Stimulated activated CD8-positive, alpha-beta memory T cell treated with anti-CD3 and anti-CD28 coated beads, Interleukin-2, amount 100 ng/mL, for 1 hour (primary cell): Measurements from ENCODE around the gene CNIH1.
"Not testable (repeated sequence)": the region's sequence is repeated elsewhere in the genome, so short reads cannot be mapped to it uniquely, and the experiment has no call there.

ENCODE experiments used
- DNase-seq, 2 donors: peaks; one replicate each; pipeline ENCODE4 v3.0.0-alpha.2; 2020; ENCODE audit warnings: low read depth in 2 of 2

CNIH1 gene

DNA sequence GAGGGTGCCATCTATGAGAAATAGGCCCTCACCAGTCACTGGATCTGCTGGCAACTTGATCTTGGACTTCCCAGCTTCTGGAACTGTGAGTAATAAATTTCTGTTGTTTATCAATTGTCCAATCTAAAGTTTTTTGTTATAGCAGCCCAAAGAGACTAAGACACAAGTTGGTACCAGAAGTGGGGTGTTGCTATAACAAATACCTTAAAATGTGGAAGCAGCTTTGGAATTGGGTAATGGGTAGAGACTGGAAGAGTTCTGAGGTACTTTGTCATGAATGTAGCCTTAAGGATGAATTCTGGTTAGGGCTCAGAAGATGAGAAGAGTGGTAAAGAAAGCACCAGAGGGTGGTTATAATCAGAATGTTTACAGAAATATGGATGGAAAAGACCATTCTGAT is 26.1 kb upstream of the CNIH1 start:
- no peak for DNase-seq

DNA sequence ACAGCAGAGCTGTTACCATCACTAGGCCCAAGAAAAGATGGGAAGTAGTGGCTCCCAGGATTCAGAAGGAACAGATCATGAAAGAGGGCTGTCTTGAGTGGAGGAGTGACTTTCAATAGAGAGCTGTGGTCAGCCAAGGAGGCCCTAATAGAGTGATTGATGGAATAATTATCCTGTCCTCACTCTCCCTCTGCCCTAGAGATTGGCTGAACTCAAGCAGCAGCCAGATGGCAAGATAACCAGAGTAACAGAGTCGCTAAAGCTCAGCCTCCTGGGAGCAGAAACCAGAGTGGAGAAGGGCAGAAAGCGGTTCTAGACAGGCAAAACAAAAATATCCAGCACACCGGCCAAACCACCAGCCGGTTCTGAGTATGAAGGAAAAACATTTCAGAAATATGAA is 24.5 kb upstream of the CNIH1 start:
- no peak for DNase-seq

DNA sequence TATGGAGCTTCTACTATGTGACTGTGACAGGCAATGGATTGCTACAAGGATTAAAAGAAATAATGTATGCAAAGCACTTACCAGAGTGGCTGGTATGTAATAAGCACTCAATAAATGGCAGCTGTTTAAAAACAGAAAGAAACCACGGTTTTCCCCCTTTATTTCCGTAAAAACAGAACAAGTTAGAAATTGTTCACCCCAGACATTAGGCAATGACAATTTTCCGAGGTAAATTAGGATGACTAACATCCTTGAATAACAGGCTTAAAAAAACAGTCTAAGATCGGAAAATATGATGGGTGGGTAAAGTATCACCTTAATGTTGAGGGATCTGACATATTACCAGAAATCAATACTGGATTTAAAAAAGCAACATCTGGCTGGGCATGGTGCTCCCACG is 20.9 kb upstream of the CNIH1 start:
- DNase-seq: no peak

DNA sequence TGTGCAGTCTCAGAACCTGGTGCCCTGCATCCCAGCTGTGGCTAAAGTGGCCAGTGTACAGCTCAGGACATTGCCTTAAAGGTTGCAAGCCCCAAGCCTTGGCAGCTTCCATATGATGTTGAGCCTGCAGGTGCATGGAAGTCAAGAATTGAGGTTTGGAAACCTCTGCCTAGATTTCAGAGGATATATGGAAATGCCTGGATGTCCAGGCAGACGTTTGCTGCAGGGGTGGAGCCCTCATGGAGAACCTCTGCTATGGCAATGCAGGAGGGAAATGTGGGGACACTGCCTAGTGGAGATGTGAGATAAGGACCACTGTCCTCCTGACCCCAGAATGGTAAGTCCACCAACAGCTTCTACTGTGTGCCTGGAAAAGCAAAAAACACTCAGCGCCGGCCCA is 17.9 kb upstream of the CNIH1 start:
- no peak for DNase-seq

DNA sequence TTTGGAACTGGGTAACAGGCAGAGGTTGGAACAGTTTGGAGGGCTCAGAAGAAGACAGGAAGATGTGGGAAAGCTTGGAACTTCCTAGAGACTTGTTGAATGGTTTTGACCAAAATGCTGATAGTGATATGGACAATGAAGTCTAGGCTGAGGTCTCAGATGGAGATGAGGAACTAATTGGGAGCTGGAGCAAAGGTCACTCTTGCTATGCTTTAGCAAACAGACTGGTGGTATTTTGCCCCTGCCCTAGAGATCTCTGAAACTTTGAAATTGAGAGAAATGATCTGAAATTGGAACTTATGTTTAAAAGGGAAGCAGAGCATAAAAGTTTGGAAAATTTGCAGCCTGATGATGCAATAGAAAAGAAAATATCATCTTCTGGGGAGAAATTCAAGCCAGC is 17.4 kb upstream of the CNIH1 start:
- DNase-seq: not testable (repeated sequence)

DNA sequence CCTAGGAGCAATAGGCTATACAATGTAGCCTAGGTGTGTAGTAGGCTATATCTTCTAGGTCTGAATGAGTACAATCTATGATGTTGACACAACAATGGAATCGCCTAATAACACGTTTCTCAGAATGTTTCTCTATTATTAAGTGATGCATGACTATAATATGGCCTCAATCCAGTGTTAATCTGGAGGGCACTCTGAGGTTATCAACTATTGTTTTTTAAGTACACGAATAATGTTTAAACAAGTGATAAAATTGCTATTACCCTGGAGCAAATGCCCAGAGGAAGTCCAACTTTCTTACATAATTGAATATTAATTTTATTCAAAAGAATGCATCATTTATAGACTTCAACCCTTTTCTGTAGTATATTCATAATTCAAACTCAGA is 16.4 kb upstream of the CNIH1 start:
- no peak for DNase-seq

DNA sequence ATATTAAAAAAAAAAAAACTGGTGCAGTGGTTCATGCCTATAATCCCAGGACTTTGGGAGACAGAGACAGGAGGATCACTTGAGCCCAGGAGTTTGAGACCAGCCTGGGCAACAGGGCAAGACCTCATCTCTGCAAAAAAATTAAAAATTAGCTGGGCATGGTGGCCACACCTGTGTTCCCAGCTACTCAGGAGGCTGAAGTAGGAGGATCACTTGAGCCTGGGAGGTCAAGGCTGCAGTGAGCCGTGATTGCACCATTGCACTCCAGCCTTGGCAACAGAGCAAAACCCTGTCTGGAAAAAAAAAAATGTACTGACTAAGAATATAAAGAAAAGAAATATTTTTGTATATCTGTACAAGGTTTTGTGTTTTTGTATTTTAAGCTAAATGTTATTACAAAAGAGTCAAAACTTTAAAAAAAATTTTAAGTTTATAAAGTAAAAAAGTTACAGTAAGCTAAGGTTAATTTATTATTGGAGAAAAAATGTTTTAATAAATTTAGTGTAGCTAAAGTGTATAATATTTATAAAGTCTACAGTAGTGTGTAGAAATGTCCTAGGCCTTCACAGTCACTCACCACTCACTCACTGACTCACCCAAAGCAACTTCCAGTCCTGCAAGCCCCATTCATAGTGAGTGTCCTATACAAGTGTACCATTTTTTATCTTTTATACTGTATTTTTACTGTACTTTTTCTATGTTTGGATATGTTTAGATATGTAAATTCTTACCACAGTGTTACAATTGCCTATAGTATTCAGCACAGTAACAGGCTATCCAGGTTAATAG is 15.8 kb upstream of the CNIH1 start:
- not testable (repeated sequence) for DNase-seq

DNA sequence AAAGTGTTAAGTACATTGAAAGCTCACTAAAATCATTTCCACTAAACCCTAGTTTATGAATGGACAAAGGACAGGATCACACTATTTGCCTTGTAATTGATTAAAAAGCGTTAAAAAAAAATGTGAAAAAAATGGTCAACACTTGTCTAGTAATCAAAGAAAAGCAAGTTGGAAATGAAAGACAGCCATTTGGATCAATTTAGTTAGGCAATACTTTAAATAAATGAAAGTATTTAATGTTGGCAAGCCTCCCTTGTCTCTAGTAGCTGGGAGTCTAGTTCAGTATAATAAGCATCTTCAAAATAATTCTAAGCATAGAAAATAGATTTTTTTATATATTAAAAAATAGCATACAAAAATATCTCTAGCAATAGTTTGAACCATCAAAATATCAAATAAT is 14.2 kb upstream of the CNIH1 start:
- DNase-seq: no peak

DNA sequence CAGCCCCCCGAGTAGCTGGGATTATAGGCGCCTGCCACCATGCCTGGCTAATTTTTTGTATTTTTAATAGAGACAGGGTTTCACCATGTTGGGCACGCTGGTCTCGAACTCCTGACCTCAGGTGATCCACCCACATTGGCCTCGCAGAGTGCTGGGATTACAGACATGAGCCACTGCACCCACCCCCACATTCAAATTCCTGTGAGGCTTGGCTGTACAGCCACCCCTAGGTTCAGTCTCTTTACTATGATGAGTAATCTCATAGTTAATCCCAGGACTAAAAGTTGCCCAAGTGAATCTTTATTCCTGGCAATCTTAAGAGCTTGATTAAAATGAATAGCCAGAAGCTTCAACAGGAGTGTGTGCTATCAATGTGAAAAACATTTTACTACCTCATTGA is 12.8 kb upstream of the CNIH1 start:
- DNase-seq: not testable (repeated sequence)

DNA sequence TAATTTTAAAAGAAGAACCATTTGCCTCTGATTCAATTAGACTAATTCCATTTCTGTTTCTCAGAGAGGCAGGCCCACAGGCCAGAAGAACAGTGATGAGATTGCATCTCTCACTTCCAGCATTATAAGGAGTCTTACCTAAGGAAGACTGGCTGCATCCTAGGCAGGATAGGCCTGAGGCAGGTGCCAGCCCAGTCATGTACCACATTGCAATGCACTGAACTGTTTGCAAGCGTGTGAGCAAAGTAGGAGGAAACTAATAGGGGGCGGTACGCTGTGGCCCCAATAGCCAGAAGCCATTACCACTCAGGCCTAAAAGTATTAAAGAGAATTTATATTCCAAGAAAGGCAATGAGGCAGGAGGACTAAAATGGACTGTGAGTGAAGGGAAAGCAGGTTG is 12.1 kb upstream of the CNIH1 start:
- DNase-seq: no peak

DNA sequence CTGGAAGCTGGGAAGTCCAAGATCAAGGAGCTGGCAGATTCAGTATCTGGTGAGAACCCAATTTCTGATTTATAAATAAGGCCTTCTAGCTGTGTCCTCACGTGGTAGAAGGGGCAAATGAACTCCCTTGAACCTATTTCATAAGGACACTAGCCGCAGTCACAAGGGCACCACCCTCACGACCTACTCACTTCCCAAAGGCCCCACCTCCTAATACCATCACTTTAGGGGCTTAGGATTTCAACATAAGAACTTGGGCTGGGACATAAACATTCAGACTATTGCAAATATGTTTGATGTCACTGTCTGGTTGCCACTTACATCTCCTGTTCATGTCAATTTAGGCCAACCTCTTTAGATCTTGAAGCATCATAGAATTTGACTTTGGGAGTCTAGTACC is 10.8 kb upstream of the CNIH1 start:
- DNase-seq: no peak

DNA sequence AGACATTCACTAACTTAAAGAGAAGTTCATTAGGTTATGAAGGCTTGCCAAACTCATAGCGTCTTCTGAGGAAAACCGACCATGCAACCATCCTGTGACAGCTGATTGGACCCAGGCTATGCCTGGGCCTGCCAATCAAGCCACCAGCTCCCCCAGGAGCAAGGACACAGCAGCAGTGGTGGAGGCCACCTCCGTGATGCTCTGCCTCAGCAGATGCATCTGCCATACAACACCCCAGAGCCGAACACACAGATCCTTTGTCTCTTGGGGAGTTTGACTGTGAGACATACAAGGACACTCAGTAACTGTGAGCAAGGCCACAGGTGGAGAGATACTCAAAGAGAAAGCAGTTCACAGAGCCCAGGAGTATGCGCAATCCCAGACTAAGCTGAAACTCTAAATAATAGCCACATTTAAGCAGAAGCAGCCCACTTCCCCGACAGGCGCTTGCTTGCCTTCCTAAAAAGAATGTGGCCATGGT is 10.0 kb upstream of the CNIH1 start:
- DNase-seq: no peak

DNA sequence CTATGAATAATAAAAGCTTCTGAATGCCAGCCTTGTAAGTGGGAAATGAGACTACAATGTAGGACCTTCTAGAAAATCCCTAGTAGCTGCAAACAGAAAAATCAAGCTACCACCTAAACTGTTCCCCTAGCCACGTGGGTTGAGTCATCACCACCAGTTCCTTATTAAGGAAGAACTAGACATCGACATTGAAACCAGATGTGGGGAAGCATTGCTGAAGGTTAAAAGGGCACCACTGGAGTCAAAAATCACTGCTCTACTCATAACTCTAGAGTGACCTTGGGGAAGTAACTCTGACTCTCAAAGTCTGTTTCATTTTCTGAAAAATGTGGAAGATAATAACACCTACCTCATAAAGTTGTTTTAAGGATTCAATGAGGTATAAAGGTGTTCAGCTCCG is 9.4 kb upstream of the CNIH1 start:
- no peak for DNase-seq

DNA sequence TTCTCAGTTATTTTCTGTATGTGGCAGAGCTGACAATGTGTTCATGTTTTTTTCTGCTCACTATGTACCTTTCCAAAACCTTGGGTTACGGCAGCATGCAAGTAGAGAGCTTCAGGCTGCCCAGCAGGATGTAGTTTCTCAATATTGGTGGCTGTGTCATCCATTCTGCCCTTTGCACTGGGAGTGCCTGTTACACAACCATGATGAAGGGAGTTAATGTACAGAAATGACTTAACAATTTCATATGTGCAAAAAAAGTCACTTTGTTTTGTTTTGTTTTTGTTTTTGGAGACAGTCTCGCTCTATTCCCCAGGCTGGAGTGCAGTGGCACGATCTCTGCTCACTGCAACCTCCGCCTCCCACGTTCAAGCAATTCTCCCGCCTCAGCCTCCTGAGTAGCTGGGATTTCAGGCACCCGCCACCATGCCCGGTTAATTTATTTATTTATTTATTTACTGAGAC is 6.1 kb upstream of the CNIH1 start:
- no peak for DNase-seq

DNA sequence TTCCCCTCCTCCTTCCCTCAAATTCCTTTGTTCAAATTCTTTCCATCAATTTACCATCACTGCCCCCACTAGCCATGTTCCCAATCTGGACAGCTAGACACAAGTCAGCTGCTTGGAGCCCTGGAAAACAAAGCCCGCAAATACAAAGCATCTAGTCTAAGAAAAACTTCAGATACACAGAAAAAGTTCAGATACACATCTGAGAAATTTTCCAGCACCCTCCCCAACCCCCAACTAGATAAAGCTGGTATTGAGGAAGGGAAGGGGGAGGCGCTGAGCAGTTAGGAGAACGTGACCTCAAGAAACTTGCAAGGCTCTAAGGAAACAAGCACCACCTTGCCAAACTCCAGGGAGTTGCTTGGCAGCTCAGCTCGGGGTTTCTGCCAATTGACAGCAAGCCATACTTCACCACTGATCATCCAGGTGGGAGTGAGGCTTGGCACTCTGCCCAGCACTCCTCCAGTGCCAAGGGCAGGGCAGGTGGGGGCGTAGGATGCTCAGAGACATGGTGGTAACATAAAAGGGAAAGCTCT is 5.1 kb upstream of the CNIH1 start:
- DNase-seq: no peak

DNA sequence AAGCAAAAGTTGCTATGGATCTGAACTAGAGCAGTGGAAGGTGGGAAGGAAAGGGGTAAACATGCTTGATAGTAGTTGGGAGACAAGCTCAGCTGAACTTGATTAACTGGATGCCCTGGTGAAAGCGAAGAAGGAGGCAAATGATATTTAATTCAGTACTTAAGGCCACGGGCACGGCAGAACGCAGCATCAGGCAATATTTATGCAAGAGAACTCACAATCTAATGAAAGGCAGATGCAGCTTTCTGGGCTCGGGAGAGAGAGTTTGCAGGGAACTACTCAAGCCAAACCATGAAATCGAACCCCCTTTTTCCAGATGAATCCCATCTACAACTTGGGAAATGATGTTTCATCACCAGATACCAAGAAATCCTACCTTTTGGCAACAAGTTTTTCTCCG is 3.5 kb upstream of the CNIH1 start:
- DNase-seq: no peak

DNA sequence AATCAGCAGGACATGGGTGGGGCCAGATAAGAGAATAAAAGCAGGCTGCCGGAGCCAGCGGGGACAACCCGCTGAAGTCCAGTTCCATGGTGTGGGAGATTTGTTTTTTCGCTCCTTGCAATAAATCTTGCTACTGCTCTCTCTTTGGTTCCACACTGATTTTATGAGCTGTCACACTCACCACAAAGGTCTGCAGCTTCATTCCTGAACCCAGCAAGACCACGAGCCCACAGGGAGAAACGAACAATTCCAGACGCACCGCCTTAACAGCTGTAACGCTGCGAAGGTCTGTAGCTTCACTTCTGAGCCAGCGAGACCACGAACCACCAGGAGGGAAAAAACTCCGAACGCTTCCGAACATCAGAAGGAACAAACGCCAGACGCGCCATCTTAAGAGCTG is 2.8 kb upstream of the CNIH1 start:
- no peak for DNase-seq

DNA sequence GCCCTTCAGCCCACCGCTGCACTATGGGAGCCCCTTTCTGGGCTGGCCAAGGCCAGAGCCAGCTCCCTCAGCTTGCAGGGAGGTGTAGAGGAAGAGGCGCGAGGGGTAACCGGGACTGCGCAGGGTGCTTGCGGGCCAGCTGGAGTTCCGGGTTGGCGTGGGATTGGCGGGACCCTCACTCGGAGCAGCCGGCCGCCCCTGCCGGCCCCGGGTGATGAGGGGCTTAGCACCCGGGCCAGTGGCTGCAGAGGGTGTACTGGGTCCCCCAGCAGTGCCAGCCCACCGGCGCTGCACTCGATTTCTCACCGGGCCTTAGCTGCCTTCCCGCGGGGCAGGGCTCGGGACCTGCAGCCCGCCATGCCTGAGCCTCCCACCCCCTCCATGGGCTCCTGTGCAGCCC is 1.8 kb upstream of the CNIH1 start:
- DNase-seq: not testable (repeated sequence)

DNA sequence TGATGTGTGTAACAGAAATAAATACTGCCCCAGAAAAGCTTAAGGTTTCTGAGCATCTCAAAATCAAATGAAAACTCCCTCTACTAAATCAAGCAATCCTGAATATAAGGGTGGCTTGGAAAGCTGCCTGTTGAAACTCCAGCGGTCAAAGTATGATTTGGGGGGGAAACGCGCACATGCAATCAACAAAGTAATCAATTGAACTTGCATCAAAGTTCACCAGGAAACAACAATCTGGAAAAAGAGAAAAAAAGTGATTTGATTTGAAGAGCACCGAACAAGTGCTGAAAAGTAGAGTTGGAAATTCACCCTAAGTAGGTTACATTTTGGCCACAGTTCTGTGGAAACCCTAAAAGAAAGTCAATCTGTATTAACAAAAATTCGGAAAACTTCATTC is 700 bp downstream of the CNIH1 start:
- no peak for DNase-seq

DNA sequence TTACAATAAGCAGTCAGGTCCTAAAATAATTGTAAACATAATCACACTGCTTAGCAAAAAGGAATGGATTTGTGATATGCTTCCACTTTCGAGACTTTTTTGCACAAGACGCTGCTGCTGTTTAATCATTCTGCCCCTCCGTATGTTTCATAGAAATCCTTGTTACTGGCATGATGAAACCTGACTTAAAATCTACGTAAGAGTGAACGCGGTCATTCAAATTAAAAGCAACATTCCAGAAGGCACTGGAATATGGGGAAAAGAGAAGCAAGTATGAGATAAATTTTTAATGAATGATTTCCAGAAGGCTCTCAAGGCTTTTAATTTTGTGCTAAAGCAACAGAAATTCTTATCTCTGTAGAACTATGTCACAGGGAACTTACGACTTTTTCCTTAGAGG is 1.1 kb downstream of the CNIH1 start:
- no peak for DNase-seq

DNA sequence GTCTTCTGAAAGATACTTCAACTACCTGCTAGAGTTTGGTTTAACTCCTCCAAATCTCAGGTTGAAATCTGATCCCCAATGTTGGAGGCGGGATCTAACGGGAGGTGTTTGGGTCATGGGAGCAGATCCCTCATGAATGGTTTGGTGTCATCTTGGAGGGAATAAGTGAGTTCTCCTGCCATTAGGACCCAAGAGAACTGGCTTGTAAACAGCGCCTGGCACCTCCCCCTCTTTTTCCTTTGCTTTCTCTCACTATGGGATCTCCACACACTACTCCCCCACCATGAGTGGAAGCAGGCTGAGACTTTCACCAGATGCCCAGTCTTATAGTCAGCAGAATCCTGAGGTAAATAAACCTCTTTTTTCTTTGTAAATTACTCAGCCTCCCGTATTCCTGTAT is 2.5 kb downstream of the CNIH1 start:
- DNase-seq: no peak

DNA sequence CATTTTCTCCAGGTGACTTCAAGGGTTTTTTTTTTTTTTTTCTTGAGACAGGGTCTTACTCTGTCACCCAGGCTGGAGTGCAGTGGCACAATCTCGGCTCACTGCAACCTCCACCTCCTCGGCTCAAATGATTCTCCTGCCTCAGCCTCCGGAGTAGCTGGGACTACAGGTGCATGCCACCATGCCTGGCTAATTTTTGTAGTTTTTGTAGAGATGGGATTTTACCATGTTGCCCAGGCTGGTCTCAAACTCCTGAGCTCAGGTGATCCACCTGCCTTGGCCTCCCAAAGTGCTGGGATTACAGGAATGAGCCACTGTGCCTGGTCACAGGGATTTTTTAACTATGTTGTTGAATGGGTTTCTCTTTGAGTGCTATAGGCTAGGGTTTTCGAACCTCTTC is 3.2 kb downstream of the CNIH1 start:
- DNase-seq: not testable (repeated sequence)

DNA sequence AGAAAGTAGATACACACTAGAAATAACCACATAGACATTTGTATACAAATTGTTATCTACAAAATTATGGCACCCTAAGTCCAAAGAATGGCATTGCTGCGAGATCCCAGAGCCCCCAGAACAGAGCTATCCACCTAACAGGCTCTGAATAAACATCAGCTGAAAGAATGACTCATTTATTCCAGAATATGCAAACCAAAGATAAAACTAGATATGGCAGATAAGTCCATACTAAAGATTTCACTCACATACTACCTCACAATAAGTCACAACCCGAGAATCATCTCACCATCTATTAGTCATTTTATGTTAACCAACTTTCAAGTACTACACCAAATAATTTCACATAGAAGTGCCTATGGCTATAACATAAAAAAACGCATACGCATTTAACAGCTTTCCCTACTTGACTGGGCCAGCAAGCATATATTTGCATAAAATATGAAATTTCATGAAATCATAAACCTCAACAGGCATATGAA is 5.6 kb downstream of the CNIH1 start:
- no peak for DNase-seq

DNA sequence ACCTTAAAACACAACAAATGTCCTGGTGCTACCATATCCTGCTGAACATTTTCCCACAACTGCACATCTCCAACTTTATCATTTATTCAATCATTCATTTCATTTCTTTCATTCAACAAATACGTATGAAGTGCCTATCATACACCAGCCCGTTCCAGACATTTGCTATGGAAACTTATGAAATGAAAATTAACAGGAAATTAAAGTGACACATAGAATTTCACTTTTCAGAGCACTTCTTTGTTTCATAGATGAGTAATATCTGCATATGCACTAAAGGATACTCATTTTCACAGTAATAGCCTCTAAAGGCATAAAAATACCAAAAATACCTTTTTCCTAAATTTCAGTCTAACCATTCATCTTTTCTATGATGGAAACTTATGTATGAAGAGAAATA is 12.6 kb downstream of the CNIH1 start:
- DNase-seq: no peak
